HG03064 (cell line): ENCODE measurements around the gene SLC13A5.

Experiments used
- ATAC-seq: cut with Tn5 transposase; IDR thresholded peaks from one replicate; pipeline ENCODE4 v1.9.1; 2021; ENCODE audit warnings: low read depth; ENCODE audit not compliant: unreplicated experiment

The SLC13A5 gene

GRCh38 chr17:6684881-6685767 is 28.0 kb downstream of the SLC13A5 start:
- ATAC-seq = no peak

GRCh38 chr17:6684460-6684783 is 28.7 kb downstream of the SLC13A5 start:
- ATAC-seq = no peak

GRCh38 chr17:6683730-6684459 is 29.3 kb downstream of the SLC13A5 start:
- ATAC-seq = no peak

GRCh38 chr17:6683081-6683684 is 30.0 kb downstream of the SLC13A5 start:
- no peak for ATAC-seq

GRCh38 chr17:6682339-6682738 is 30.8 kb downstream of the SLC13A5 start:
- no peak for ATAC-seq

GRCh38 chr17:6681671-6682070 is 31.5 kb downstream of the SLC13A5 start:
- ATAC-seq = no peak

- no peak for ATAC-seq
Measured at GRCh38 chr17:6681176-6681575, 32.0 kb downstream of the SLC13A5 start.

GRCh38 chr17:6679241-6679640 is 33.9 kb downstream of the SLC13A5 start:
- no peak for ATAC-seq

- no peak for ATAC-seq
Measured at GRCh38 chr17:6677946-6678345, 35.2 kb downstream of the SLC13A5 start.

GRCh38 chr17:6677158-6677831 is 35.9 kb downstream of the SLC13A5 start:
- ATAC-seq = no peak

- no peak for ATAC-seq
Measured at GRCh38 chr17:6676802-6677157, 36.4 kb downstream of the SLC13A5 start.

- no peak for ATAC-seq
Measured at GRCh38 chr17:6675201-6675825, 37.9 kb downstream of the SLC13A5 start.

- ATAC-seq = no peak
Measured at GRCh38 chr17:6674586-6674985, 38.6 kb downstream of the SLC13A5 start.

- ATAC-seq = no peak
Measured at GRCh38 chr17:6671431-6671830, 41.7 kb downstream of the SLC13A5 start.

- ATAC-seq = no peak
Measured at GRCh38 chr17:6670999-6671398, 42.2 kb downstream of the SLC13A5 start.

- no peak for ATAC-seq
Measured at GRCh38 chr17:6670571-6670970, 42.6 kb downstream of the SLC13A5 start.

GRCh38 chr17:6669479-6670212 is 43.5 kb downstream of the SLC13A5 start:
- ATAC-seq = no peak

GRCh38 chr17:6668727-6669425 is 44.3 kb downstream of the SLC13A5 start:
- ATAC-seq = no peak

GRCh38 chr17:6668219-6668618 is 45.0 kb downstream of the SLC13A5 start:
- no peak for ATAC-seq
